Measurements from ENCODE around the gene TEAD1.

The TEAD1 gene

DNA sequence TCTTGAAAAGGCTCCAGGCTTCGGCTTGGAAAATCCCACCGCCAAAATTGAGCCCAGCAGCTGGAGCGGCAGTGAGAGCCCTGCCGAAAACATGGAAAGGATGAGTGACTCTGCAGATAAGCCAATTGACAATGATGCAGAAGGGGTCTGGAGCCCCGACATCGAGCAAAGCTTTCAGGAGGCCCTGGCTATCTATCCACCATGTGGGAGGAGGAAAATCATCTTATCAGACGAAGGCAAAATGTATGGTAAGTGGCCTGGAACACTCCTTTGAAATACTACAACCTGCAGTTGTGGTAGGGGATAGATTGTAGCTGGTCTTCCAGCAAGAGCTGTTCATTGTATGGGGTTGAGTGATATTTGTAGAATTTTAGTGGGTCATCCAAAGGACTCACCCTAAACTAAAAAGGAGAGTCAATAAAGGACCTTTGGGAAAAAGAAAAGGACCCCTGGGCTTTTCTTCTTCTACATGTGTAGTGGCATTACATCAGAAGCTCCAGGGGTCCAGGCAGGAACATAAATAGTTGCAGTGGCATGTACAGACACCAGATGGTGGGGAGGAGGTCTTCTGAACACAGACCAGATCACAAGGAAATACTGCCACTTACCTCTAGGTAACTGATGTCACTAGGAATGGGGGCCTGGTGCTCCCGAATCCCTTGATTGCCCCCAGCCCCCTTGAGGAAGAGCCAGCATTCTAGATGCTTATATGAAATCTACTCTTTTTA is 90.1 kb downstream of the TEAD1 start:
- Mint-ChIP-seq H3K4me1 (no peaks in the 10 kb centered on the region), H3K4me3 (no peak overlapping the region), H3K36me3 (no peaks in the 10 kb centered on the region), H3K27me3 (no peaks in the 10 kb centered on the region), H3K9me3 (no peaks in the 10 kb centered on the region), H3K27ac (no peak overlapping the region)
- no peak for ATAC-seq

DNA sequence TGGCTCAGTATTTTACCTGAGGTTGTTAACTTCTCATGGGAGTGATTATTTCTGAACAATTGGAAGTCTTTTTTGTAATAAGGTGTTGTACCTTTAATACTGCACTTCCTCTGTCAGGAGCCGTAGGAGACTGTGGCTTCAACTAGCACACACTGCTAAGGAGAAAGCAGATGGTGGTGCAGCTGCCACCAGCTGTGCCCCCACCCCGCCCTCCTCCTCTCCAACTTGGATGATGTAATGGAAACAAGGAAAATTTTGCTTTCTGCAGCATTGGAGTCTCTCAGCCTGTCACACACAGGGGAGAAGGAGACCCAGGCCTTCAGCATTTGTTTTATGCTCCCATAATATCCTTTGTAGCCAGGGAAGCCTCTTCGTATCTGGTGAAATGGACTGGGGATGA is 91.2 kb downstream of the TEAD1 start:
- no peaks in the 10 kb centered on the region for H3K36me3 Mint-ChIP-seq
- H3K4me3 Mint-ChIP-seq = no peak overlapping the region
- no peaks in the 10 kb centered on the region for H3K9me3 Mint-ChIP-seq
- no peak overlapping the region for H3K27ac Mint-ChIP-seq
- no peaks in the 10 kb centered on the region for H3K4me1 Mint-ChIP-seq
- ATAC-seq = no peak
- no peaks in the 10 kb centered on the region for H3K27me3 Mint-ChIP-seq

DNA sequence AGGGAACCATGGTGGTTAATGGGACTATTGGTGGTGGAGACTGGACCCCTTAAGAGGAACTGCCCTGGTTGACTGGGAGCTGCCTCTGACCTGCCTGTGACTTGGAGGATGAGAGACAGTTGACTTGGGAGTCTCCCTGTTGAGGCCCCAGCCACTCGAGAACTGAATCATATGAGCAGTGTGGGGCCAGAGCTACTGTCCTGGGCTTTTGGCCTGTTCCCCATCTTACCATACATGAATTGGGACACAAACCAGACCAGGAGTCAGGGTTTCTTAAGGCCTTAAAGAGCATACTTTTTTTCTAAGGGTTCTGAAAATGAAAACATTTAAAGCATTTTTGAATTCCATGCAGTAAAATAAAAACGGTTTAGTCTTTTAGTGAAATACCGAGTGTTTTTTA is 92.8 kb downstream of the TEAD1 start:
- Mint-ChIP-seq H3K36me3 (no peaks in the 10 kb centered on the region), H3K27ac (no peak overlapping the region), H3K9me3 (no peaks in the 10 kb centered on the region)

DNA sequence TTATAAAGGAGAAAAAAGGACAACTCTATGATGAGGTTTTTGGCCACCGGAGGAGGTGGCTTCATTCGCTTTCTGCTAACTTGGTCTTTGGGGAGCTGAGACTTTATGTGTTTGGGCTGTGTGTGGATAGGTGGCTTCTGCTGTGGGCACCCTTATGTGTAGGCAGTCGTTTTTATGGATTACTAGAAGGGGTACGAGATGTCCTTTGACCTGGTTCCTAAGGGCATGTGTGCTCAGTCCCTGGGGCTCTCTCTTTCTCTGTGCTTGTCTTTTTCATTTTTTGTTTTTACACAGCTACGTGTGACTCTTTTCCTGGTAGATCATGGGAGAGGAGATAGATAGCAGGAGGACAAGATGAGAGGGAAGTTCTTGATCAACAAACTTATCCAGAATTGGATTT is 93.4 kb downstream of the TEAD1 start:
- no peaks in the 10 kb centered on the region for H3K4me1 Mint-ChIP-seq
- H3K36me3 Mint-ChIP-seq = no peaks in the 10 kb centered on the region
- no peaks in the 10 kb centered on the region for H3K9me3 Mint-ChIP-seq
- H3K4me3 Mint-ChIP-seq = no peak overlapping the region
- no peak for ATAC-seq
- no peaks in the 10 kb centered on the region for H3K27me3 Mint-ChIP-seq
- H3K27ac Mint-ChIP-seq = no peak overlapping the region

More for the DNA sequence above, 92.8 kb downstream of the TEAD1 start:
- Mint-ChIP-seq H3K4me3 (no peak overlapping the region), H3K27me3 (no peaks in the 10 kb centered on the region), H3K4me1 (no peaks in the 10 kb centered on the region)
- no peak for ATAC-seq

DNA sequence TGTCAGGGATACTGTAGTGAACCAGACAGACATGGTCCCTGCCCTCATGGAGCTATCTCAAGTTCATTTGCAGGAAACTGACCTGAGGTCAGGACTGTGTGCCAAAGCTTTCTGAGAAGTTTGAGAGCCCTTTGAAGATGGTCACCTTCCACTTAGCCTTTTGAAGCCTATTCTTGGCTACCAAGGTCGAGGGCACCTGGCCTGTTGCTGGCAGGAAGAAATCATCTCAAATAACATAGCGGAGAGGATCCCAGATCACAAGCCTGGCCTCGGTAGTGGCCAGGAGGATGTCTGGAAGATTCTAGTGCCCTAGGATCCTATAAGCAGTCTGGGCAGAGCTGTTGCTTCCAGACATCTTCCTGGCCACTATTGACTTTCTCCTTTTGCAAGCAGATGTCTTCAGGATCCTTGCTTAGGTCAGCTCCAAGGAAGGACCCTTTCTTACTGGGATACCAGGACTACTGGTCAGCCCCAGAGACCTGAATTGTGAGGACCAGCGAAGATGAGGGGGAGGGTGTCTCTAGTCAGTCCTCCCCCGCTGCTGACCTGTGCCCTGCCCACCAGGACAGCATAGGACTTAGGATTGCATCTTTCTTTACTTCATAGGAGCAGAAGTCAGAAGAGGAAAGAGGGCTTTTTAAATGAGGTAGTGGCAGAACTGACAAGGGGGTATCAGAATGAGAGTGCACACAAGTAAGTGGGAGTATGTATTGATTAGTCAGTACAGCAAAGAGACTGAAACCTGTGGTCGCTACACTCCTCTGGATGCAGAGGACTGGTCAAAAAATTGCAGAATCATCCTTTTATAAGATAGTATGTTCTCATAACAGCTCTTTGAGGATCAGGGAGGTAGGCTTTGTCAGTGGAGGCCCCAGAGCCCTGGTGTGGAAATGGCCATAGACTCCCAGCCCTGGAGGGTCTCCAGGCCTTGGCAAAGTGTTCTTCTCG is 94.8 kb downstream of the TEAD1 start:
- Mint-ChIP-seq H3K27me3 (no peaks in the 10 kb centered on the region), H3K4me1 (no peaks in the 10 kb centered on the region), H3K36me3 (no peaks in the 10 kb centered on the region), H3K9me3 (peaks cover 2% of the 10 kb centered on the region), H3K27ac (no peak overlapping the region), H3K4me3 (no peak overlapping the region)
- no peak for ATAC-seq

DNA sequence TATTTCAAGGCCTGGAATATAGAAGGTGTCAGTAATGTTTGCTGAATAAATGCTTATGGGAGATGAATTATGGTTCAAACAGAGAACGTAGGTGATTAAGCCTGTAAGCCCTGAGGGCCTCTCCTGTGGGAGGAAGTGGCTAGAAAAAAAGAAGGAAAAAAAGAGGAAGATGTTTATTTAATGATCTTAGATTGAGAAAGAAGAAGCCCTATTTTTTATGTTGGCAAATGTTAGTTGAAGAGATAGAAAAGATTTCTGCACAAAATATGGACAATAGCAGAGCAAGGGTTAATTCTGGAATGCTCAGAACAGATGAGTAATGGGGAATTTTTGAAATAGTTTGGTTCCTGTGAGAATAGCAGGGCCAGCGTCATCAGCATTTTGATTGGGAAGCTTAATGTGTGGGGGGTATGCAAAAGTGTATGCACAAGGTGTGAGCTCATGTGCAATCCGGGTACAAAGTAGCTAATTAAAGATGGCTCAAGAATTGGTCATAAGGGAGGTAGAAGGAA is 95.7 kb downstream of the TEAD1 start:
- no peaks in the 10 kb centered on the region for H3K36me3 Mint-ChIP-seq
- no peak overlapping the region for H3K27ac Mint-ChIP-seq
- ATAC-seq = no peak
- peaks cover 3% of the 10 kb centered on the region for H3K9me3 Mint-ChIP-seq
- no peaks in the 10 kb centered on the region for H3K4me1 Mint-ChIP-seq
- H3K4me3 Mint-ChIP-seq = no peak overlapping the region
- H3K27me3 Mint-ChIP-seq = no peaks in the 10 kb centered on the region

DNA sequence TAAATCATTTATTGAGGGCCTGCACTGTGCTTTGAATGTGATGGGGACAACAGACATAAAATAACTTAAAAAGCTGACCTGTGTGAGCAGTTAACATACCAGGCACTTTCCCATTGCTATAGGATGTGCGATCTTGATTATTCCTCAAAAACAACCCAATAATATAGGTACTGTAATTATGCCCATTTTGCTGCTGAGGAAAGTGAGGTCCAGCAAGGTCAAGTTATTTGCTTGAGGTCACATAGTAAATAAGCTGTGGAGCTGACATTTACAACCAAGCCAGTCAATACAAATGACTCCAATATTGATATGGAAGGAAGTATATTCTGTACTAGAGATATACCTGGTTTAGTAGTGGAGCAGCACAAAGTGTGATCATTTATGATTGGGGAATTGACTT is 96.2 kb downstream of the TEAD1 start:
- Mint-ChIP-seq H3K27ac (no peak overlapping the region), H3K36me3 (no peaks in the 10 kb centered on the region), H3K27me3 (peaks cover 2% of the 10 kb centered on the region), H3K4me1 (no peaks in the 10 kb centered on the region), H3K4me3 (no peak overlapping the region), H3K9me3 (peaks cover 3% of the 10 kb centered on the region)
- no peak for ATAC-seq

DNA sequence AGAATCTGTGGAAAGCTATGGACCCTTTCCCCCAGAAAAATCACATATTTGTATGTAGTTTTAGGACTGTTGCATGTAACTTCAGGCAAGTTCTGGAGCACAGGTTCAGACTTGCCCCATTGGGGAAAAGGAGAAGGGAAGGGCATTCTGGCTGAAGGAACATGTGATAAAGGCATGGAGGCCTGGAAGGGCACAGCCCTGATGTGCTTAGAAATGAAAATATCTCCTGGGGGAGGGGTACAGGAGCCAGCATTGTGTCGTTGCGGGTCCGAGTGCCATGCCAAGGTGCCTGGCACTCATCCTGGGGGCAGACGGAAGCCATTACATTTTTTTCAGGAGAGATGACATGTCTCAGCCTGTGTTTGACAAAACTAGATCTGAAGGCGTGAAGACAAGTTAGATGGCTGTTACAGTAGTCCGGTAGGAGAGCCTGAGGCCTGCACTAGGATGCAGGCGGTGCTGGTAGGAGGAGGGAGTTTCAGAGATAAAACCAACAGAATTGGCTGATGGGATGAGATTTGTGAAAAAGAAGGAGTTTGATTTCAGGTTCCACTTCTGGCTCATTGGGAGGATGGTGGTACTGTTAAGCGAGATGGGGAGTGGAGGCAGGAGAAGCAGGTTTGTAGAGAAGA is 96.9 kb downstream of the TEAD1 start:
- H3K4me1 Mint-ChIP-seq = no peaks in the 10 kb centered on the region
- H3K27ac Mint-ChIP-seq = no peak overlapping the region
- H3K4me3 Mint-ChIP-seq = no peak overlapping the region
- ATAC-seq = no peak
- peaks cover 3% of the 10 kb centered on the region for H3K9me3 Mint-ChIP-seq
- H3K27me3 Mint-ChIP-seq = peaks cover 9% of the 10 kb centered on the region
- no peaks in the 10 kb centered on the region for H3K36me3 Mint-ChIP-seq

DNA sequence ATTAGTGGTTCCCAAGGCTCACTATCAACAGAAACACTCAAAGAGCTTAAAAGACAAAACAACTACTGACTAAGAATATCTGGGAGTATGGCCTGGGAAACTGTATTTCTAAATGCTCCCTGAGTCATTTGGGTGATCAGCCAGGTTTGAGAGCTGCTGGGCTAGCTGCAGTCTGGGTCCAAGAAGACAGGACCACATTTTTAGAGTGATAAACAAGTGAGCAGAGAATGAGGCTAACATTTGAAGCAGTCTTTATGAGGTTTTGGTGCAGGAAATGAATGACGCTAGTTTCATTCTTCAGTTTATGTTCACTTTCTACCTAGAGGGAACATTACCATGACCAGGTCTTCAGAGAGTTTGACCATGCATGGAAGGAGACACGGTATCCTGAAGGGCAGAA is 97.7 kb downstream of the TEAD1 start:
- ATAC-seq = no peak
- Mint-ChIP-seq H3K27me3 (peaks cover 10% of the 10 kb centered on the region), H3K9me3 (peaks cover 3% of the 10 kb centered on the region), H3K36me3 (no peaks in the 10 kb centered on the region), H3K4me3 (no peak overlapping the region), H3K4me1 (no peaks in the 10 kb centered on the region), H3K27ac (no peak overlapping the region)

DNA sequence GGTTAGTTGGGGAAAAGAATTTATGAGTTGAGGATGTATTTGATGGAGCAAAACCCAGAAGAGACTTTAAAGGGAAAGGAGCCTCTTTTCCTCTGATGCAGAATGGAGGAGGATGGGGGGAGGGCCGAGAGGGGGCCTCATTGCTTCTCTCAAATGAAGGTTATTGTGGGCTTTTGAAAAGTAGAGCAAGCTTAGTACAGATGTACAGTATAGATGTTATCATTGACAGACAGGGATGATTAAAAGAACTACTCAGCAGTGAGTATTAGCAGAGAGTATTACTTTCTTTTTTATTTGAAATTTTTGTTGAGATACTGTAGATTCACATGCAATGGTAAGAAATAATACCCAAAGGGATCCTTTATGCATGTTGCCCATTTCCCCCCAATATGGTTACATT is 98.1 kb downstream of the TEAD1 start:
- peaks cover 10% of the 10 kb centered on the region for H3K27me3 Mint-ChIP-seq
- H3K4me3 Mint-ChIP-seq = no peak overlapping the region
- no peak for ATAC-seq
- H3K36me3 Mint-ChIP-seq = no peaks in the 10 kb centered on the region
- H3K4me1 Mint-ChIP-seq = no peaks in the 10 kb centered on the region
- H3K27ac Mint-ChIP-seq = no peak overlapping the region
- peaks cover 3% of the 10 kb centered on the region for H3K9me3 Mint-ChIP-seq

DNA sequence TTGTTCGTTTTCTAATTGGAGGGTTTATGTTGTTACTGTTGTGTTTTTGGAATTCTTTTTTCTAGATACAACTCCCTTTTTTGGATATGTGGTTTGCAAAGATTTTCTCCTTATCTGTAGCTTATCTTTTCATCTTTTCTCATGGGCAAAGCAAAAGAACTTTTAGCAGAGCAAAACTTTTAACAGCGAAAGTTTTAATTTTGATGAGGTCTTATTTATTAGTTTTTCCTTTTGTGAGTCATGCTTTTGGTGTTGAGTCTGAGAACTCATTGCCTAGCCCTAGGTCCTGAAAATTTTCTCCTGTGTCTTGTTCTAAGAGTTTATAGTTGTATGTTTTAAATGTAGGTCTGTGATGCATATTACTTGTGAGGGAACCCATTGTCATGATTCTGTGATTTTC is 99.4 kb downstream of the TEAD1 start:
- Mint-ChIP-seq H3K27ac (no peak overlapping the region), H3K9me3 (peaks cover 3% of the 10 kb centered on the region)

DNA sequence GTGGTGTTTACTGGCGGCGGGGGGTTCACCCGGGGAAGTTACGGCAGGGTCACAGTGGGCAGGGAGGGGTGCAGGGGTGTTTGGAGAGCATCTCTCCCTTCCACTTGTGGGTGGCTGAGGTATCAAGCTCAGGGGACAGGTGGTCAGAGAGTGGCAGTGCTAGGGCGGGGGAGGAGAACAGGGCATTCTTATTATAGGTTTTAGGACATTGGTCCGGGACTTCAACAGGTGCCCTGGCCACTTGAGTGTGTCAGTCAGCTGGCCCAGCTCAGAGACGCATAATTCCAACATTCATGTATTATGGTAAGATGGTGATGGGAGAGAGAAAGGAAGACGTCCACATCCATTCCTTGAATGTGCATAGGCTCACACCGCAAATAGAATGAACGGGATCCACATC is 101.7 kb downstream of the TEAD1 start:
- H3K4me1 Mint-ChIP-seq = no peaks in the 10 kb centered on the region
- no peak for ATAC-seq
- no peak overlapping the region for H3K4me3 Mint-ChIP-seq
- H3K9me3 Mint-ChIP-seq = peaks cover 3% of the 10 kb centered on the region
- no peaks in the 10 kb centered on the region for H3K36me3 Mint-ChIP-seq
- no peak overlapping the region for H3K27ac Mint-ChIP-seq
- peaks cover 10% of the 10 kb centered on the region for H3K27me3 Mint-ChIP-seq

More for the DNA sequence above, 99.4 kb downstream of the TEAD1 start:
- ATAC-seq = no peak
- no peaks in the 10 kb centered on the region for H3K36me3 Mint-ChIP-seq
- peaks cover 10% of the 10 kb centered on the region for H3K27me3 Mint-ChIP-seq
- H3K4me3 Mint-ChIP-seq = no peak overlapping the region
- no peaks in the 10 kb centered on the region for H3K4me1 Mint-ChIP-seq

DNA sequence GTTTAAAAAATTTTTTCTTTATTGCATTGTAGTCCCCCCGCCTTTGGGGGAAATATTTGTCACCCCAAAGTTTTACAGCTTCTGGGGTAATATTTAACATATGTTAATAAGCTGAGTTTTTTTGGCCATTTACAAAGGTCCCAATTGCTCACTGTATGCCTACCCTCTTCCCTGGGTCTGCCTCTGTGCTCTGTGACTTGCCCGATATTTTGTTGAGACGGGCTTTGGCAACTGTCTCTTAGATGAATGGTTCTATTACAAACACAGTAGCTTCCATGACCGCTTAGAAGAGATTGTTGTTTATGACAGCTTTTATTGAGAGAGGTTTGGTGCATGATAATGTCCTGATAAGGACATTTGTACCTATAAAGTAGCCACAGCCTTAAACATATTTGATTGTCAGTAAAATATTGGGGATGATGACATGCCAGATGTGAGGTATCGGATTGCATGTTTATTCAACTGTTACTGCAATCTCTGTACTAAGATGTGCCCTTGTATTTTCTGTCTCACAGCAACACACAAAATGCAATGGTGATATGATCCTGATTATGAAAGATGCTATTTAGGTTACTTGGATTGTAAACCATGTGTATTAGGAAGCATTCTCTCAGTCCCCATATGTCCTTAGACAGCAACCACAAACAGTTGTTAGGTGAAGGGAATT is 103.1 kb downstream of the TEAD1 start:
- Mint-ChIP-seq H3K4me1 (no peaks in the 10 kb centered on the region), H3K4me3 (no peak overlapping the region), H3K36me3 (no peaks in the 10 kb centered on the region), H3K27ac (no peak overlapping the region), H3K27me3 (peaks cover 10% of the 10 kb centered on the region), H3K9me3 (peaks cover 3% of the 10 kb centered on the region)
- ATAC-seq = no peak

DNA sequence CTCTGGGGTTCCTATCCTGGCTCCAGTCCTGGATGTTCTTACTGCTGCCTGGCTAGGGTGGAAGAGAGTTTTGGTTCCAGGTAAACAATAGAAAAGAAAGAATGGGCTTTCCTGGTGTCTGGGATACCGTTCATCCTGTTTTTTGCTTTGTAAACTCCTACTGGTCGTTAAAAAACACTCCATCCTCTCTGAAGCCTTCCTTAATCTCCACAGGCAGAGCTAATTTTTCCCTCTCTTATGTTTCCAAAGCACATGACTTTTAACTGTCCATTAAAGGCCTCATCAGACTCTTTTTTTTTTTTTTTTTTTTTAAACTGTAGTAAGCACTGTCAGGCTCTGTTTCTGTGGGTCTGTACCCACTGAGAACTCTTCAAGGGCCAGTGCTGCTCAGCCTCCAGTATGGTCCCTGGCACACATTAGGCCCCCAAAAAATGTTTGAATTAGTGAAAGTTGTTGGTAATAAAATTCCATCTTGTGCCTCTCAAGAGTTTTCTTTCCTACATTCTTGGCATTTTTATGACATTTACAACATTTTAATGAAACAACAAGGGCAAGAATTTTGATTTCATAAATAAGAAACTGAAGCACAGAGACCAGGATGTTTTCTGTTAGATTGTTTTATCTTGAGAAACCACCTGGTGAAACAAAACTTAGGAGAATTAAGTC is 104.2 kb downstream of the TEAD1 start:
- Mint-ChIP-seq H3K27ac (no peak overlapping the region), H3K27me3 (peaks cover 10% of the 10 kb centered on the region), H3K36me3 (no peaks in the 10 kb centered on the region), H3K4me1 (no peaks in the 10 kb centered on the region), H3K4me3 (no peak overlapping the region), H3K9me3 (peaks cover 3% of the 10 kb centered on the region)
- no peak for ATAC-seq
